Neural progenitor cell (in vitro differentiated cells): ENCODE data around the gene DNMT3A.

Source experiments
- EZH2 ChIP-seq: fragments of 200-600 bp; sonication (generic); IDR thresholded peaks from 2 replicates; pipeline ENCODE4 v1.6.1; 2017; ENCODE audit warnings: antibody characterized with exemption, mild to moderate bottlenecking, moderate library complexity
- TF ChIP-seq, protein P1 (sequence below): fragments of 200-600 bp; sonication (generic); IDR thresholded peaks from 2 replicates; pipeline ENCODE4 v1.5.1; 2017; ENCODE audit warnings: antibody characterized with exemption, mild to moderate bottlenecking

DNA sequence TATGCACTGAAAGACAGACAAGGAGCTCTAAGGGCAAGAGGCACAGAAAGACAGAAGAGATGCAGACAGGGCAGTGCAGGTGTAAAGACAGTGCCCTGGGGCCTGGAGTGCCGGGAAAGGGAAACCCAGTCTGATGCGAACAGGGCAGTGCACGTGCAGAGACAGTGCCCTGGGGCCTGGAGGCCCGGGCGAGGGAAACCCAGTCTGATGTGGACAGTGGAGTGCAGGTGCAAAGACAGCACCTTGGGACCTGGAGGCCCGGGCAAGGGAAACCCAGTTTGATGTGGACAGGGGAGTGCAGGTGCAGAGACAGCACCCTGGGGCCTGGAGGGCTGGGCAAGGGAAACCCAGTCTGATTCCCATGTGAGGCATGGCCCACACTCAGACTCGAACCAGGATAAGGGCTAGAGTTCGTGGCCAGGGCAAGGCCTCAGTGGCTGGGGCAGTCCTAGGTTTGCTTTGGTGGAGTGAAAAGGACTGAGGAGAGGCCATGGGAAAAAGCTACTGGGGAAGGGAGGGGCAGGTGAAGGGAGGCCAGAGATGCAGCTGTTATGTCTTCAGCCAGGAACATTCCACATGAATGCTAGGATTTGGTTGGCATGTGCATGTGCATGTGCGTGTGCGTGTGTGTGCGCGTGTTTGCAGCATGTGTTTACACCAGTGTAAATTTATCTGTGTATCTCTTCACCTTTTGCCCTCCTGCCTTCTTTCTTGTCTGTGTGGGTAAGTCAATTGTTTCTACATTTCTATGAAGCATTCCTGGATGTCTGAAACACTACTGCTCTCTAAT, 39.1 kb upstream of the DNMT3A start:
- TF ChIP-seq, protein P1, sequence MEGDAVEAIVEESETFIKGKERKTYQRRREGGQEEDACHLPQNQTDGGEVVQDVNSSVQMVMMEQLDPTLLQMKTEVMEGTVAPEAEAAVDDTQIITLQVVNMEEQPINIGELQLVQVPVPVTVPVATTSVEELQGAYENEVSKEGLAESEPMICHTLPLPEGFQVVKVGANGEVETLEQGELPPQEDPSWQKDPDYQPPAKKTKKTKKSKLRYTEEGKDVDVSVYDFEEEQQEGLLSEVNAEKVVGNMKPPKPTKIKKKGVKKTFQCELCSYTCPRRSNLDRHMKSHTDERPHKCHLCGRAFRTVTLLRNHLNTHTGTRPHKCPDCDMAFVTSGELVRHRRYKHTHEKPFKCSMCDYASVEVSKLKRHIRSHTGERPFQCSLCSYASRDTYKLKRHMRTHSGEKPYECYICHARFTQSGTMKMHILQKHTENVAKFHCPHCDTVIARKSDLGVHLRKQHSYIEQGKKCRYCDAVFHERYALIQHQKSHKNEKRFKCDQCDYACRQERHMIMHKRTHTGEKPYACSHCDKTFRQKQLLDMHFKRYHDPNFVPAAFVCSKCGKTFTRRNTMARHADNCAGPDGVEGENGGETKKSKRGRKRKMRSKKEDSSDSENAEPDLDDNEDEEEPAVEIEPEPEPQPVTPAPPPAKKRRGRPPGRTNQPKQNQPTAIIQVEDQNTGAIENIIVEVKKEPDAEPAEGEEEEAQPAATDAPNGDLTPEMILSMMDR: no peak
- no peak for TF ChIP-seq EZH2
